Measurements from ENCODE around the gene CETP. TPM values are rescaled to one million over a fixed set of nuclear protein-coding genes. Genes with fewer than 3 reads are reported as not detected.
"Not testable (repeated sequence)": the region's sequence is repeated elsewhere in the genome, so short reads cannot be mapped to it uniquely, and the experiment has no call there.

The CETP gene
- total RNA-seq, 4 donors from 2014 or later = 0.40 to 4.0 (median 1.7) TPM

GRCh38 chr16:57003439-57004386 lies 42.0 kb downstream of the CETP start:
- intact Hi-C loops (cut with DNase I) = no loop called here
- Histone ChIP-seq H3K4me1 (peaks cover 0 to 22% of the 10 kb centered on the region in 2 donors), H3K27ac (no peak overlapping the region), H3K27me3 (no peaks in the 10 kb centered on the region), H3K9me3 (no peaks in the 10 kb centered on the region), H3K36me3 (no peaks in the 10 kb centered on the region), H3K4me3 (replicated peaks in 1 of 3) (no peak overlapping the region)
- 84% methylated on average over 22 of the region's 22 CpGs for WGBS, 2 donors
- TF ChIP-seq CTCF (IDR thresholded peaks at IDR 0.05) = no peak
- TF ChIP-seq POLR2A (IDR thresholded peaks at IDR 0.05) = no peak
- no peak for DNase-seq

GRCh38 chr16:57004387-57005250 lies 42.9 kb downstream of the CETP start:
- Histone ChIP-seq H3K9me3 (no peaks in the 10 kb centered on the region), H3K27me3 (no peaks in the 10 kb centered on the region), H3K36me3 (no peaks in the 10 kb centered on the region), H3K4me3 (replicated peaks in 1 of 3) (no peak overlapping the region), H3K4me1 (peaks cover 0 to 15% of the 10 kb centered on the region in 2 donors), H3K27ac (no peak overlapping the region)
- intact Hi-C loops (cut with DNase I) = no loop called here
- WGBS, 2 donors = 80 to 84% methylated on average over 12 to 15 of the region's 15 CpGs
- DNase-seq = no peak
- no peak for TF ChIP-seq POLR2A (IDR thresholded peaks at IDR 0.05)
- TF ChIP-seq CTCF (IDR thresholded peaks at IDR 0.05) = no peak

GRCh38 chr16:57005597-57005996 lies 43.8 kb downstream of the CETP start:
- H3K9me3 ChIP-seq; intact Hi-C loops (cut with DNase I); H3K27me3 ChIP-seq; H3K27ac ChIP-seq; H3K4me1 ChIP-seq; H3K36me3 ChIP-seq; DNase-seq; H3K4me3 ChIP-seq (replicated peaks in 1 of 3): not testable (repeated sequence)
- WGBS, 2 donors = 80 to 83% methylated on average over 2 of the region's 2 CpGs

GRCh38 chr16:57007050-57007449 lies 45.3 kb downstream of the CETP start:
- Histone ChIP-seq H3K9me3 (no peaks in the 10 kb centered on the region), H3K4me3 (replicated peaks in 1 of 3) (no peak overlapping the region), H3K4me1 (no peaks in the 10 kb centered on the region), H3K27ac (no peak overlapping the region), H3K27me3 (no peaks in the 10 kb centered on the region), H3K36me3 (no peaks in the 10 kb centered on the region)
- no peak for TF ChIP-seq POLR2A (IDR thresholded peaks at IDR 0.05)
- no peak for TF ChIP-seq CTCF (IDR thresholded peaks at IDR 0.05)
- DNase-seq = no peak
- intact Hi-C loops (cut with DNase I) = no loop called here
- WGBS, 2 donors = 77 to 87% methylated on average over 5 of the region's 5 CpGs

- no peak overlapping the region for H3K27ac ChIP-seq
- TF ChIP-seq POLR2A (IDR thresholded peaks at IDR 0.05) (no peak), CTCF (IDR thresholded peaks at IDR 0.05) (no peak)
- intact Hi-C loops (cut with DNase I) = no loop called here
Measured at GRCh38 chr16:57007530-57007929, 45.8 kb downstream of the CETP start.

More at GRCh38 chr16:57007530-57007929, 45.8 kb downstream of the CETP start:
- no peak for DNase-seq
- Histone ChIP-seq H3K9me3 (no peaks in the 10 kb centered on the region), H3K27me3 (no peaks in the 10 kb centered on the region), H3K36me3 (no peaks in the 10 kb centered on the region), H3K4me1 (no peaks in the 10 kb centered on the region), H3K4me3 (replicated peaks in 1 of 3) (no peak overlapping the region)
- WGBS, 2 donors = 91 to 92% methylated on average over 3 of the region's 3 CpGs

Data from thyroid gland (tissue), 4 donors.